ACC112 (cell line): ENCODE measurements around the gene SUPT20HL2.
"Not testable (repeated sequence)": the region's sequence is repeated elsewhere in the genome, so short reads cannot be mapped to it uniquely, and the experiment has no call there.

ENCODE experiments used
- H2AFZ ChIP-seq: fragments of 200-600 bp; sonication (generic); one replicate; pipeline ENCODE4 v1.6.0; 2017; ENCODE audit warnings: antibody characterized with exemption, low read length; ENCODE audit not compliant: unreplicated experiment
- H3K27ac ChIP-seq: fragments of 200-600 bp; sonication (generic); 2 replicates; pipeline ENCODE4 v1.5.1; 2014; ENCODE audit warnings: low read depth, mild to moderate bottlenecking, antibody characterized with exemption, low read length, moderate library complexity
- H3K27me3 ChIP-seq: fragments of 200-600 bp; sonication (generic); 2 replicates; pipeline ENCODE4 v1.6.1; 2014; ENCODE audit warnings: mild to moderate bottlenecking, antibody characterized with exemption, low read length, moderate library complexity, mixed read lengths; ENCODE audit not compliant: insufficient read depth
- H3K36me3 ChIP-seq: fragments of 200-600 bp; sonication (generic); 2 replicates; pipeline ENCODE4 v1.6.1; 2016; ENCODE audit warnings: mild to moderate bottlenecking, antibody characterized with exemption, low read length, moderate library complexity, mixed read lengths; ENCODE audit not compliant: insufficient read depth
- H3K4me1 ChIP-seq: fragments of 200-600 bp; sonication (generic); one replicate; pipeline ENCODE4 v1.6.1; 2016; ENCODE audit warnings: low read length, mixed read lengths; ENCODE audit not compliant: insufficient read depth, unreplicated experiment, control insufficient read depth
- H3K4me3 ChIP-seq: fragments of 200-600 bp; sonication (generic); 2 replicates; pipeline ENCODE4 v1.5.1; 2014; ENCODE audit warnings: mild to moderate bottlenecking, low read depth, low read length
- H3K79me2 ChIP-seq: fragments of 200-600 bp; sonication (generic); one replicate; pipeline ENCODE4 v1.6.0; 2016; ENCODE audit warnings: low read length; ENCODE audit not compliant: control insufficient read depth, unreplicated experiment, insufficient read depth

Gene SUPT20HL2

GRCh38 chrX:24309580-24310374 is 4.1 kb downstream of the SUPT20HL2 start:
- H3K4me1 ChIP-seq, H3K27me3 ChIP-seq, H3K27ac ChIP-seq, H2AFZ ChIP-seq, H3K79me2 ChIP-seq, H3K4me3 ChIP-seq, H3K36me3 ChIP-seq: not testable (repeated sequence)

- not testable (repeated sequence) for H3K27me3 ChIP-seq, H3K4me1 ChIP-seq, H3K4me3 ChIP-seq, H3K79me2 ChIP-seq, H2AFZ ChIP-seq, H3K27ac ChIP-seq, H3K36me3 ChIP-seq
Measured at GRCh38 chrX:24308803-24309202, 5.1 kb downstream of the SUPT20HL2 start.

GRCh38 chrX:24306440-24306839 is 7.4 kb downstream of the SUPT20HL2 start:
- Histone ChIP-seq H3K27ac (no peak overlapping the region), H3K36me3 (no peaks in the 10 kb centered on the region), H3K27me3 (no peaks in the 10 kb centered on the region), H3K79me2 (no peaks in the 10 kb centered on the region), H3K4me3 (no peak overlapping the region), H2AFZ (no peak overlapping the region), H3K4me1 (no peaks in the 10 kb centered on the region)

GRCh38 chrX:24305905-24306304 is 8.0 kb downstream of the SUPT20HL2 start:
- H3K36me3 ChIP-seq = no peaks in the 10 kb centered on the region
- no peaks in the 10 kb centered on the region for H3K27me3 ChIP-seq
- no peak overlapping the region for H3K27ac ChIP-seq
- no peaks in the 10 kb centered on the region for H3K79me2 ChIP-seq
- no peak overlapping the region for H2AFZ ChIP-seq
- no peaks in the 10 kb centered on the region for H3K4me1 ChIP-seq
- H3K4me3 ChIP-seq = no peak overlapping the region

- no peak overlapping the region for H2AFZ ChIP-seq
- H3K4me3 ChIP-seq = no peak overlapping the region
- no peaks in the 10 kb centered on the region for H3K4me1 ChIP-seq
- no peaks in the 10 kb centered on the region for H3K36me3 ChIP-seq
- H3K27ac ChIP-seq = no peak overlapping the region
- H3K27me3 ChIP-seq = no peaks in the 10 kb centered on the region
- H3K79me2 ChIP-seq = no peaks in the 10 kb centered on the region
Measured at GRCh38 chrX:24301806-24302205, 12.1 kb downstream of the SUPT20HL2 start.

- no peaks in the 10 kb centered on the region for H3K36me3 ChIP-seq
- no peaks in the 10 kb centered on the region for H3K4me1 ChIP-seq
- H3K4me3 ChIP-seq = no peak overlapping the region
- no peak overlapping the region for H2AFZ ChIP-seq
- no peaks in the 10 kb centered on the region for H3K27me3 ChIP-seq
- no peak overlapping the region for H3K27ac ChIP-seq
- no peaks in the 10 kb centered on the region for H3K79me2 ChIP-seq
Measured at GRCh38 chrX:24301060-24301459, 12.8 kb downstream of the SUPT20HL2 start.

- Histone ChIP-seq H3K4me1 (no peaks in the 10 kb centered on the region), H3K4me3 (no peak overlapping the region), H3K79me2 (no peaks in the 10 kb centered on the region), H3K36me3 (no peaks in the 10 kb centered on the region), H3K27me3 (no peaks in the 10 kb centered on the region), H2AFZ (no peak overlapping the region), H3K27ac (no peak overlapping the region)
Measured at GRCh38 chrX:24298191-24298590, 15.7 kb downstream of the SUPT20HL2 start.

GRCh38 chrX:24294619-24295018 is 19.2 kb downstream of the SUPT20HL2 start:
- H3K27me3 ChIP-seq = no peaks in the 10 kb centered on the region
- no peak overlapping the region for H3K27ac ChIP-seq
- no peaks in the 10 kb centered on the region for H3K79me2 ChIP-seq
- H3K4me3 ChIP-seq = no peak overlapping the region
- no peaks in the 10 kb centered on the region for H3K36me3 ChIP-seq
- H2AFZ ChIP-seq = no peak overlapping the region
- H3K4me1 ChIP-seq = no peaks in the 10 kb centered on the region

- Histone ChIP-seq H3K4me1 (no peaks in the 10 kb centered on the region), H3K4me3 (no peak overlapping the region), H2AFZ (no peak overlapping the region), H3K79me2 (no peaks in the 10 kb centered on the region), H3K36me3 (no peaks in the 10 kb centered on the region), H3K27me3 (no peaks in the 10 kb centered on the region), H3K27ac (no peak overlapping the region)
Measured at GRCh38 chrX:24293412-24293811, 20.5 kb downstream of the SUPT20HL2 start.

- no peaks in the 10 kb centered on the region for H3K27me3 ChIP-seq
- H3K4me3 ChIP-seq = no peak overlapping the region
- H3K36me3 ChIP-seq = no peaks in the 10 kb centered on the region
- H3K79me2 ChIP-seq = no peaks in the 10 kb centered on the region
- H3K27ac ChIP-seq = no peak overlapping the region
- no peaks in the 10 kb centered on the region for H3K4me1 ChIP-seq
- H2AFZ ChIP-seq = no peak overlapping the region
Measured at GRCh38 chrX:24292353-24292752, 21.5 kb downstream of the SUPT20HL2 start.

- Histone ChIP-seq H2AFZ (no peak overlapping the region), H3K4me1 (peaks cover 16% of the 10 kb centered on the region), H3K36me3 (no peaks in the 10 kb centered on the region), H3K27me3 (no peaks in the 10 kb centered on the region), H3K4me3 (no peak overlapping the region), H3K27ac (no peak overlapping the region), H3K79me2 (no peaks in the 10 kb centered on the region)
Measured at GRCh38 chrX:24285082-24285481, 28.8 kb downstream of the SUPT20HL2 start.
